HG02623 (cell line): ENCODE measurements around the gene CDC42BPA.
"Not testable (repeated sequence)": the region's sequence is repeated elsewhere in the genome, so short reads cannot be mapped to it uniquely, and the experiment has no call there.

Source experiments
- ATAC-seq: cut with Tn5 transposase; IDR thresholded peaks from one replicate; pipeline ENCODE4 v1.9.1; 2021; ENCODE audit warnings: moderate library complexity; ENCODE audit not compliant: unreplicated experiment

The CDC42BPA gene, protein sequence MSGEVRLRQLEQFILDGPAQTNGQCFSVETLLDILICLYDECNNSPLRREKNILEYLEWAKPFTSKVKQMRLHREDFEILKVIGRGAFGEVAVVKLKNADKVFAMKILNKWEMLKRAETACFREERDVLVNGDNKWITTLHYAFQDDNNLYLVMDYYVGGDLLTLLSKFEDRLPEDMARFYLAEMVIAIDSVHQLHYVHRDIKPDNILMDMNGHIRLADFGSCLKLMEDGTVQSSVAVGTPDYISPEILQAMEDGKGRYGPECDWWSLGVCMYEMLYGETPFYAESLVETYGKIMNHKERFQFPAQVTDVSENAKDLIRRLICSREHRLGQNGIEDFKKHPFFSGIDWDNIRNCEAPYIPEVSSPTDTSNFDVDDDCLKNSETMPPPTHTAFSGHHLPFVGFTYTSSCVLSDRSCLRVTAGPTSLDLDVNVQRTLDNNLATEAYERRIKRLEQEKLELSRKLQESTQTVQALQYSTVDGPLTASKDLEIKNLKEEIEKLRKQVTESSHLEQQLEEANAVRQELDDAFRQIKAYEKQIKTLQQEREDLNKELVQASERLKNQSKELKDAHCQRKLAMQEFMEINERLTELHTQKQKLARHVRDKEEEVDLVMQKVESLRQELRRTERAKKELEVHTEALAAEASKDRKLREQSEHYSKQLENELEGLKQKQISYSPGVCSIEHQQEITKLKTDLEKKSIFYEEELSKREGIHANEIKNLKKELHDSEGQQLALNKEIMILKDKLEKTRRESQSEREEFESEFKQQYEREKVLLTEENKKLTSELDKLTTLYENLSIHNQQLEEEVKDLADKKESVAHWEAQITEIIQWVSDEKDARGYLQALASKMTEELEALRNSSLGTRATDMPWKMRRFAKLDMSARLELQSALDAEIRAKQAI (N-terminal part only)

DNA sequence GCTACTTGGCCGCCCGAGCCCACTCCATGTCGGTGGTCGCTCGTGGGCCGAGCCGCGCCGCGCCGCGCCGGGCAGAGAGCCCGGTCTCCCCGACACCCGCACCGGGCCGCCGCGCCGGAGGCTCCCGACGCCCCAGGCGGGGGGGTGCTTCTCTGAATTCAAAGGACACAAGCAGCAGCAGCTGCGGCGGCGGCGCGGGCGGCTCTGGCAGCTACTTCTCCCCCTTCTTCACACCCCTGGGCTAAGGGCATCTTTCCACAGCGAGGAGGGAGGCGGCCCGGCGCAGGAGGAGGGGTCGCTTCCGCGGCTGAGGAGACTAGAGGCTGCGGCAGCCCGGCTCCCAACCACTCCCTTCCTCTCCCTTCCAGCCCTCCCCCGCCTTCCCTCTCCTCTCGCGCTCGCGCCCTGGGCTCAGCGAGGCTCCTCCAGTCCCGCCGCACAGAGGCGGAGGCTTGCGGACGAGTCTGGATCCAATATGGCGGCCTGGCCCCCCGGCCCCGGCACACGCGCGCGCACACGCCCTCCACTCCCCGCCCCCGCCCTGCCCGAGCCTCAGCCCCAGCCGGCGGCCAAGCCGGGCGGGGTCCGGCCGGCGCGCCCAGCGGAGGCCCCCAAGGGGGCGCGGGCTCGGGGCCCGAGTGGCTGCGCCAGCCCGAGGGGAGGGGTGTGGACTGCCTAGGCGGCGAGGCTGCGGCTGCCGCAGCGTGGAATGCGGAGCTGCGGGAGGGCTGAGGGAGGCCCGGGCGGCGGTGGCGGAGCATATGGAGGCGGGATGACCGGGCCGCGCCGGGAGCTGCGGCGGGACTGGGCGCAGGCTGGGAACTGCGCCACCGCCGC lies at the start of gene CDC42BPA:
Gene CDC42BPA, minus strand, starts transcription at position 477 of the 837 bp plus-strand sequence. CDS start 1,310 bp downstream, outside the sequence.
- ATAC-seq, result peak; percentile 47

DNA sequence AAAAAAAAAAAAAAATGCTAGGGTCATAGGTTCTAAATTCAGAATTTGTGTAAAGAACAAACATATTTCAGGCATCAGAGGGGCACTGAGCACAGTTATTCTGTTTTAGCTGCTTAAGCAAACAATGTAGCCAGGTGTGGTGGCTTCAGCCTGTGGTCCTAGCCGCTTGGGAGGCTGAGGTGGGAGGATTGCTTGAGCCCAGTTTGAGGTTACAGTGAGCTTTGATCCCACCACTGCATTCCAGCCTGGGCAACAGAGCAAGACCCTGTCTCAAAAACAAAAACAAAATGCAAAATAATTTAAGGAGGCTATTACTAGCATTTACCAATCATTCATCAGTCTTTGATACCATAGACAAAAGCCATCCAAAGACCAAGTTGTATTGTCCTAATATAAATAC lies 49.7 kb upstream of the CDC42BPA start:
- ATAC-seq, result no peak

- no peak for ATAC-seq
Observed at GRCh38 chr1:227365473-227366431, 47.5 kb upstream of the CDC42BPA start.

DNA sequence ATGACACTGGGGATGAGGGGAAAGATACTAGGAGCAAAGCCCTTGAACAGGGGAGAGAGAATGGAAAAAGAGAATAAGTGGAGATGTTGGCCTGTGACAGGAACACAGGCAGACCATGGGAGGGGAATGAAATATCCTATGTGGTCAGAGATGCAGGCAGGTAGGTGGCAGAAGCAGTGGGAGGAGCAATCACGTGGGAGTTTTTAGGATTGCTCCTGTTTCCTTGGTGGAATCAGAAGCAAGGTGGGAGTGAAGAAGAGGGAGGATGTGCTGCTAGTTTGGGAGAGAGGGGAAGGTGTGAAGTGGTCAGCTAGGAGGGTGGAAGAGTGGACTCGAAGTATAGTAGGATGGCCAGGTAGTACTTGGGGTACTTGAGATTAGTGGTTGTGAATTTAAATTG lies 46.4 kb upstream of the CDC42BPA start:
- ATAC-seq, result no peak

GRCh38 chr1:227363825-227364224 lies 45.5 kb upstream of the CDC42BPA start:
- ATAC-seq, result no peak

DNA sequence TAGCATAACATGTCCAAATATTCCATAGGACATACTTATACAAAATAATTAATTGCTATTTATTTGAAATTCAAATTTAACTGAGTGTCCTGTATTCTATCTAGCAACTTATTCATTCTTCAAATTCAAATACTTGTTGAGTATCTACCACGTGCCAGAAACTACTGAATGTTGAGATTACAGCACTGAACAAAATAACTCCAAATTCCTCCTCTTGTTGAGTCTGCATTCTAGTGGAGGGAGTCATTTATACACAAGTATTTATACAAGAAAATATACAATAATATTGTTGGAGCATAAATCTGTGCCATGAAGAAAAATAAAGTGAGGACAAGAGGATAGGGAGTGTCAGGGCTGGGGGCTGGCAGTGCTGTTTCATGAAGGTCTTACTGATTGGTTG lies 43.7 kb upstream of the CDC42BPA start:
- no peak for ATAC-seq

DNA sequence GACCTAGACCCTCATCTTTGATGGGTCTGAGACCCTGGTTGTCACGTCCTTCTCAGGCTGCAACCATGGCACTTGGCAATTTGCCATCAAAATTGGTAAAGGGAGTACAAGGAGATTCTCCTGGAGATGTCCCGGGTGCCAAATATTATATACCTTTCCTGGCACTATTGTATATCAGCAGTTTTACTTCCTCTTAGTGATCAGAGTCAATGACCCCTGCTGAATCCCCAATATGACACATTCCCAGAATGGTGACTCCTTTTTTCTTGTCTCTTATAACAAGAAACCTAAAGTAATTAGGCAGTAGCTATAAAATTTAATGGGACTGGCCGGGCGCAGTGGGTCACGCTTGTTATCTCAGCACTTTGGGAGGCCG lies 39.6 kb upstream of the CDC42BPA start:
- no peak for ATAC-seq

- ATAC-seq, result no peak
Observed at GRCh38 chr1:227357171-227357926, 39.1 kb upstream of the CDC42BPA start.

GRCh38 chr1:227356620-227357146 lies 38.4 kb upstream of the CDC42BPA start:
- ATAC-seq, result no peak

DNA sequence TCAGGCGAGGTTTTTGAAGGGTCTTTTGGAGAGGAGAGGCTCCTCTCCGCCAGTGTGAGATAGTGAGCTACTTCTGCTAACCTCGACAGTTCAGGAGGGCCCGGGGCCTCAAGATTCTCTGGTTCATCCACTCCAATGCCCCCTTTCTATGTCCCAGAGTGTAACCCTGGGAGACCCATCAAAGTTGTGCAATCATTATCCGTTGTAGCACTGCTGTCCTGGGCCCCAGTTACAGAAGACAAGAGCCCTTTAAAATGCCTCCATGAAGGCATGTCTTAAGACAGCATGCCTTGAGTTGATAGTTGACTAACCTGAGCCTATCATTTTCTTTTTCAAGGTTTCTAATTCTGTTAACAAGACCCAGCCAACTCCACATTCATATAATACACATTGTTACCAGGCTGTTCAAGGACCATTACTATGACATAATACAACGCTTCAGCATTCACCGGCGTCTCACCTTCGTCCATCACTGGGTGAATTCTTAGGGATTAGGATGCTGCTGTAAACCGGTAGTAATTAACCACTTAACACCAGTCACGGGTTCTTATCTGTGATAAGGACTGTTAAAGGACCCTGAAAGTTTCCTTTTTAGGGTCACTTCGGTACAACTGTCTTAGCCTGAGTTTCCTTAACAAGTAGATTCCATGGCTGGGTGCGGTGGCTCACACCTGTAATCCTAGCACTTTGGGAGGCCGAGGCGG lies 37.4 kb upstream of the CDC42BPA start:
- no peak for ATAC-seq

- ATAC-seq, result no peak
Observed at GRCh38 chr1:227353186-227353585, 34.9 kb upstream of the CDC42BPA start.

GRCh38 chr1:227352164-227352563 lies 33.9 kb upstream of the CDC42BPA start:
- ATAC-seq, result not testable (repeated sequence)

DNA sequence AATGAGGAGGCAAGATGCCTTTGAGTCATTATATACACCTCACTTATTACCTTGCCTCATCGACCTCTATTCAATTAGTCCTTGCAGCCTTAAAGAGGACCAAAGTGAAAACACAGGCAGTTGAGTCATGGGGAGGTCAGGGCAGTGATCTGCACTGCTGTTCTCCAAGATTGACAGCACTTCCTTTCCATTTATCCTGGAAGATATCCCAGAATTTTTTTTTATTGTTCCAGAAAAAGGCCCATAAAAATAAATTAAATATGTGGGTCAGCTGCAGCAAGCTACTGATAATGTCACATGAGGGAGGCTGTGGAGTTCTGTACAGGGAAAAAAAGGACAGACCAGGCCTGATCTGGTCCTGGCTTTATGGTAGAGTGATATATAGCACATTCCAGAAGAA lies 33.2 kb upstream of the CDC42BPA start:
- ATAC-seq, result no peak

GRCh38 chr1:227349967-227350366 lies 31.7 kb upstream of the CDC42BPA start:
- ATAC-seq, result no peak

DNA sequence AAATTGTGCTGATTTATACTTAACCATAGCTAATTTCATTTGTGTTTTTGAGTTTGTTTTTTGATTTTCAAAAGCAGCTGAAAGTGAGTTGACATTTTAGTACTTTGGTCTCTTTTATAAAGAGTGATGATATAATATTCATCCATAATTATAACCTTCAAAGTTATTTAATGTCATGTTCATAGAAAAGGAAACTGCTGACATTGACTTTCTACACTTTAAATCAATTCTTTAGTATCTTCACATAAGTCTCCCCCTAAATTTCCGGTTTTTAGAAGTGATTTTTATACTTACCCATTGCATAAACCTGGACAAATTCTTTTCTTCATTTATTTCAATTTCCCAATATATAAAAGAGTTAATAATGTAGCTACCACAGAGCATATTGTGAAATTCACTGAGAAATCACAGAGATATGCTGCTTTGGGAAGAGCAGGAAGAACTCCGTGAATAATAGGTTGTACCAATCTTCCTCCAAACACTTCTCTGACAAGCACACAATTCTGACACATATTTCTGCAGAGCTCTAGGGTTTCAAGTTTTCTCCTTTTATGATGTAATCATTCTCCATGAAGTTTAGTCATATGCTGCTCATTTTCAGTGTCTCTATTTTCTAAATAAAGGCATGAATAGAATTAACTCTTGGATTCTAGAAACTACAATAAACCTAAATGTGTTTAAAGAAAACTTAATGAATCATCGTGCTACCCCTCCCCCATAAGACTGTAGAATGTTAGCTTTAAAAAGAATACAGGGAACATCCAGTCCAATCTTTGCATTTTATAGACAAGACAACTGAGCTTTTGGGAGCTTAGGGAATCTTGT lies 25.6 kb upstream of the CDC42BPA start:
- no peak for ATAC-seq

DNA sequence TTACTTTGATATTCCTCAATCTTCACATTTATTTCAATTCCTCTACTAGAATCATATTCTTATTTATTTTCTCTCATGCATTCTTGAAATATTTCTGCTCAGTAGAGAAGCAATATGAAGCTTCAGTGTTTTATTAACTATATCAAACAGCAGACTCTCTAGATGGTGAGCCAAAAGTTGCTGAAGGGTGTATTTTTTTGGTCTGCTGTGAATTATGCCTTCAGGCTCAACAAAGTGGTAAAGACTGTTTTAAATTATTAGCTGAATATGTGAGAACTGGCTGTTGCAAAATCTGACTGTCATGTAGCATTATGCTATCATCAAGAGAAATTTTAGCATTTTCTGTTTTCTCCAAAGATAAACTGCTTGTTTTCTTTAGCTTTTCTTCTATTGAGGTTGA lies 24.9 kb upstream of the CDC42BPA start:
- no peak for ATAC-seq

GRCh38 chr1:227342075-227342829 lies 24.0 kb upstream of the CDC42BPA start:
- ATAC-seq, result no peak
